Osteocyte (in vitro differentiated cells): ENCODE data around the gene ARHGDIA. TPM values are rescaled to one million over a fixed set of nuclear protein-coding genes. Genes with fewer than 3 reads are reported as not detected.
A peak's percentile ranks its signal among the peaks of the same experiment; 100 is the strongest.

Experiments used
- DNase-seq: peaks from one replicate; pipeline ENCODE4 v3.0.0; 2021; ENCODE audit warnings: mixed read lengths; ENCODE audit not compliant: unreplicated experiment; ENCODE audit errors: extremely low spot score
- H3K27ac Mint-ChIP-seq: one replicate; pipeline ENCODE4 v1.8.0; 2021; ENCODE audit warnings: mild to moderate bottlenecking, mixed read lengths; ENCODE audit not compliant: unreplicated experiment
- H3K27me3 Mint-ChIP-seq: one replicate; pipeline ENCODE4 v1.8.0; 2021; ENCODE audit warnings: mixed read lengths; ENCODE audit not compliant: unreplicated experiment
- H3K36me3 Mint-ChIP-seq: one replicate; pipeline ENCODE4 v1.8.0; 2021; ENCODE audit warnings: mixed read lengths; ENCODE audit not compliant: unreplicated experiment
- H3K4me1 Mint-ChIP-seq: one replicate; pipeline ENCODE4 v1.8.0; 2021; ENCODE audit warnings: mixed read lengths; ENCODE audit not compliant: unreplicated experiment
- H3K4me3 Mint-ChIP-seq: one replicate; pipeline ENCODE4 v1.8.0; 2021; ENCODE audit warnings: mild to moderate bottlenecking, moderate library complexity, mixed read lengths; ENCODE audit not compliant: unreplicated experiment
- H3K9me3 Mint-ChIP-seq: one replicate; pipeline ENCODE4 v1.8.0; 2021; ENCODE audit warnings: mixed read lengths; ENCODE audit not compliant: unreplicated experiment
- CTCF ChIP-seq: fragments of 200-600 bp; sonication (generic); IDR thresholded peaks from 2 replicates; pipeline ENCODE4 v1.5.0; 2021; ENCODE audit warnings: antibody characterized with exemption, mild to moderate bottlenecking, moderate library complexity
- total RNA-seq: library from RNA; stranded (reverse); gene quantifications from 2 replicates; pipeline ENCODE4 v1.2.1, GENCODE V29; 2021

The ARHGDIA gene
- total RNA-seq, 1 donor from 2014 or later: 433 TPM

- Mint-ChIP-seq H3K4me1 (peaks cover 35% of the 10 kb centered on the region), H3K4me3 (peak overlapping the region; percentile 4), H3K27ac (peak overlapping the region; percentile 91), H3K27me3 (no peaks in the 10 kb centered on the region), H3K9me3 (no peaks in the 10 kb centered on the region), H3K36me3 (peaks cover 9% of the 10 kb centered on the region)
- no peak for TF ChIP-seq CTCF
- DNase-seq: peak; percentile 84
Observed at GRCh38 chr17:81898029-81898866, 27.1 kb upstream of the ARHGDIA start.

DNA sequence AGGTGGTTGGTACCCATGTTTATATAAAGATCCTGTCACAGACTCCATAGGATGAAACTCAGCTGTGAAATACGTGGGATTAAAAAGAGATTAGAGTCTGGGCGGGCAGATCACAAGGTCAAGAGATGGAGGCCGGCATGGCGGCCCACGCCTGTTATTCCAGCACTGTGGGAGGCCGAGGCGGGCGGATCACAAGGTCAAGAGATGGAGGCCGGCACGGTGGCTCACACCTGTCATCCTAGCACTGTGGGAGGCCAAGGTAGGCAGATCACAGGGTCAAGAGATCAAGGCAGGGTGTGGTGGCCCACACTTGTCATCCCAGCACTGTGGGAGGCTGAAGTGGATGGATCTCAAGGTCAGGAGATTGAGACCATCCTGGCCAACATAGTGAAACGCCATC lies 24.3 kb upstream of the ARHGDIA start:
- no peak for TF ChIP-seq CTCF
- Mint-ChIP-seq H3K27me3 (no peaks in the 10 kb centered on the region), H3K9me3 (no peaks in the 10 kb centered on the region), H3K36me3 (peaks cover 9% of the 10 kb centered on the region), H3K4me3 (no peak overlapping the region), H3K27ac (no peak overlapping the region), H3K4me1 (peaks cover 41% of the 10 kb centered on the region)
- no peak for DNase-seq

DNA sequence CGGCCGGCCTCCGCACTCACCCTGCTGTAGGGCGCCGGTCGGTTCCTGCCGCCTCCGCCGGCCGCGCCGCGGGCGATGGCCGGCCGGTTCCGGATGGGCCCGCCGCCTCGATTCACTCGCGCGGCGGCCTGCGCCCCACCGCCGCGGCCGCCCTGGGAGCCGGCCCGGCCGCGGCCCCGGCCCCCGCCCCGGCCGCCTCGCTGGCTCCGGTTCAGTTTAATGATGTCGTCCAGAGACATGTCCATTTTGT lies 20.1 kb upstream of the ARHGDIA start:
- no peak for DNase-seq
- H3K4me3 Mint-ChIP-seq: peak overlapping the region; percentile 90
- peaks cover 20% of the 10 kb centered on the region for H3K4me1 Mint-ChIP-seq
- peaks cover 20% of the 10 kb centered on the region for H3K36me3 Mint-ChIP-seq
- peak overlapping the region; percentile 93 for H3K27ac Mint-ChIP-seq
- no peak for TF ChIP-seq CTCF
- H3K27me3 Mint-ChIP-seq: no peaks in the 10 kb centered on the region
- H3K9me3 Mint-ChIP-seq: no peaks in the 10 kb centered on the region

DNA sequence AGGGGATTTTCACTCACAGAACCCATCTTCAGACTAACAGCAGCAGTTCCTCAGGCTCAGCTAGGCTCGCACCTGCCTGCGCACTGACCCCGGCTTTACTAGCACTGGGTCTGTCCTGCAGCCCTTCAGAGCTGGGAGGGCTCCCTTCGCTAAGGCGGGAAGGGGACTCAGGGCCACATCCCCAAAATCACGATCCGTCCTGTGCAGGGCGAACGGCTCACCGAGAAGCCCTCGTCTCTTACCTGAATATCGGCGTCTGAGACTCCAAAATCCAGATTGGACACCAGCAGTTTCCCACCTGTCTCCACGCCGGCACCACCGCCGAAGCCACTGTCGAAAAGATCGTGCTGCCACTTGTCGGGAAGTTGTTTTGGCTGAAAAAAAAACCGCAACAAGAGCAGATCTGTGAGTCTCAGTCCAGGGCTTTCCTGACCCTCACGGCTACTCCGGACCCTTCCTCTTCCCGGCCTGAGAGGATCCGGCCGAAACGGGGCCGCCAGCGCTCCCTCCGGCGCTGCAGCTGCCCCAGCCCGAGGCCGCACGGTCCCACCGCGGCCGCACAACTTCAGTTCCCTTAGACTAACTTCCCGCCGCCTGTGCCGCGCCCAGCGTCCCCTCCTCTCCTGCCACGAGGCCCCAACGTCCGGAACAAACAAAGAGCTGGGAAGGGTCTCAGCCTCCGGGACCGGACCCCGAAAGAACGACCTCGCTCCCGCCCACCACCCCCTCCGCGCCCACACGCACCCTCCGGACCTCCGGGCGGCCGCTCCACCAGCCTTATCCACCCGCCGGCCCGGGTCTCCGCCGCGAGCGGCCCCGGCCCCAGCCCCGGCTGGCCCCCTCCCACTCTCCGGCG lies 19.5 kb upstream of the ARHGDIA start:
- Mint-ChIP-seq H3K27me3 (no peaks in the 10 kb centered on the region), H3K9me3 (no peaks in the 10 kb centered on the region), H3K4me1 (peaks cover 20% of the 10 kb centered on the region), H3K4me3 (peak overlapping the region; percentile 78), H3K27ac (peak overlapping the region; percentile 89), H3K36me3 (peaks cover 21% of the 10 kb centered on the region)
- DNase-seq: no peak
- TF ChIP-seq CTCF: no peak

DNA sequence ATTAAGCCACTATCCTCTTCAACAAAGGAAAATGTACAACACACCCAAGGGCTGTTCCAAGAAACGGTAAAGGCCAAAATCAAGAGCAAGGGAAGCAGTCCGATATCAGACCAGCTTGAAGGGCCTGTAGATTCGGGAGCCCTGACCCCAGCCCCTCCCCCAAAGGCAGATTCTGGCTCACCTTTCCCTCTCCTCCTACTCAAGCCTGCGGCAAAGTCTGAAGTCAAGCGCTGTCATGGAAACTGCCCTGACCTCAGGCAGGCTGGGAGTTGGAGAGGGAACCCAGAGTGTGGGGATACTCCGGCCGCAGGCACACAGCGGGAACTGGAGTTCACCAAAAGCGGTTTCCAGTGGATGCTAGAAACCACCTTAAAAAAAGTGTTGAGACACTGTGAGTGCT lies 18.5 kb upstream of the ARHGDIA start:
- H3K4me3 Mint-ChIP-seq: peak overlapping the region; percentile 78
- no peak overlapping the region for H3K27ac Mint-ChIP-seq
- H3K4me1 Mint-ChIP-seq: peaks cover 25% of the 10 kb centered on the region
- no peaks in the 10 kb centered on the region for H3K27me3 Mint-ChIP-seq
- no peak for DNase-seq
- H3K9me3 Mint-ChIP-seq: no peaks in the 10 kb centered on the region
- H3K36me3 Mint-ChIP-seq: peaks cover 25% of the 10 kb centered on the region
- no peak for TF ChIP-seq CTCF
